GM21723 (cell line): Measurements from ENCODE around the gene PPARGC1A.

Source experiments
- ATAC-seq: cut with Tn5 transposase; IDR thresholded peaks from one replicate; pipeline ENCODE4 v1.9.1; 2021; ENCODE audit warnings: mild to moderate bottlenecking, moderate library complexity; ENCODE audit not compliant: unreplicated experiment

PPARGC1A gene

GRCh38 chr4:23844961-23845360 lies 44.9 kb downstream of the PPARGC1A start:
- ATAC-seq: no peak

- ATAC-seq: no peak
Measured at GRCh38 chr4:23839279-23839678, 50.6 kb downstream of the PPARGC1A start.

GRCh38 chr4:23838607-23839006 lies 51.2 kb downstream of the PPARGC1A start:
- ATAC-seq: no peak

GRCh38 chr4:23838131-23838530 lies 51.7 kb downstream of the PPARGC1A start:
- no peak for ATAC-seq

- ATAC-seq: no peak
Measured at GRCh38 chr4:23837371-23837770, 52.5 kb downstream of the PPARGC1A start.

- no peak for ATAC-seq
Measured at GRCh38 chr4:23835774-23836478, 53.9 kb downstream of the PPARGC1A start.

GRCh38 chr4:23828779-23829178 lies 61.1 kb downstream of the PPARGC1A start:
- no peak for ATAC-seq

GRCh38 chr4:23828020-23828715 lies 61.7 kb downstream of the PPARGC1A start:
- ATAC-seq: no peak

GRCh38 chr4:23822181-23822580 lies 67.7 kb downstream of the PPARGC1A start:
- no peak for ATAC-seq

- no peak for ATAC-seq
Measured at GRCh38 chr4:23819041-23819511, 70.8 kb downstream of the PPARGC1A start.

- ATAC-seq: no peak
Measured at GRCh38 chr4:23818097-23818885, 71.6 kb downstream of the PPARGC1A start.

GRCh38 chr4:23814996-23815660 lies 74.7 kb downstream of the PPARGC1A start:
- no peak for ATAC-seq

GRCh38 chr4:23814587-23814986 lies 75.3 kb downstream of the PPARGC1A start:
- no peak for ATAC-seq

GRCh38 chr4:23811161-23811560 lies 78.7 kb downstream of the PPARGC1A start:
- no peak for ATAC-seq

GRCh38 chr4:23805450-23805851 lies 84.4 kb downstream of the PPARGC1A start:
- ATAC-seq: no peak

GRCh38 chr4:23789762-23790161 lies 100.1 kb downstream of the PPARGC1A start:
- no peak for ATAC-seq

GRCh38 chr4:23788460-23788859 lies 101.4 kb downstream of the PPARGC1A start:
- ATAC-seq: no peak

GRCh38 chr4:23788027-23788426 lies 101.8 kb downstream of the PPARGC1A start:
- ATAC-seq: no peak

GRCh38 chr4:23782778-23783437 lies 106.9 kb downstream of the PPARGC1A start:
- no peak for ATAC-seq

- no peak for ATAC-seq
Measured at GRCh38 chr4:23779839-23780238, 110.0 kb downstream of the PPARGC1A start.

- no peak for ATAC-seq
Measured at GRCh38 chr4:23779422-23779821, 110.4 kb downstream of the PPARGC1A start.
